ENCODE data around the gene ANKS1B. TPM values are rescaled to one million over a fixed set of nuclear protein-coding genes. Genes with fewer than 3 reads are reported as not detected.

Gene ANKS1B
- total and polyA plus RNA-seq, 2 of the 4 experiments (the other 2 are of a cell fraction): 0.17 to 0.18 TPM

DNA sequence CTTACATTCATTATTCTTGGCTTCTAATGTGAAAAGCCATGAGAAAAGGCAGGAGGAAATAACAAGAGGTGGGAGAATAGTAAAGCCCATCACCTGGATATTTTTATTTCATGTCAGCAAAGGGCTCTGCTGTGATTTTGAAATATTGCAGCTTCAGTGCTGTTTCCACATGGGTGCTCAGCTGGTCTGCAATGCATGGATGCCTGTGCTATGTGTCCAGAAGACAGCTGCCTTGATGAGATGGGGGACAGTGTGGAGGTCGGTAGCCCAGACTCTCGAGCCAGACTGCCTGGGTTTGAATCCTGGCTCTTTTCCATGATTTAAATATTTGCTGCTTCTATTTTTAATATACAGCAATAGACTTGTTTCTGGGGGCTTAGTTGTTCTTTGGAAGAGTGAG lies 814.7 kb downstream of the ANKS1B start:
- no peak for DNase-seq
- H3K14ac ChIP-seq (replicated peaks; ENCODE audit: low read depth, low read length): no peak overlapping the region
- no peaks in the 10 kb centered on the region for H3K79me1 ChIP-seq (ENCODE audit: low read depth in 1 of 2, low read length in 2 of 2)
- H2BK120ac ChIP-seq (ENCODE audit: low read depth, low read length): no peak overlapping the region
- no peak overlapping the region for H3K4me2 ChIP-seq (ENCODE audit: low read depth, low read length)
- no peak for TF ChIP-seq USF2 (IDR thresholded peaks at IDR 0.05; ENCODE audit: low read depth, low read length)
- TF ChIP-seq POLR2A (IDR thresholded peaks at IDR 0.05; ENCODE audit: low read depth, low read length): no peak
- no peak for TF ChIP-seq MAFK (IDR thresholded peaks at IDR 0.05; ENCODE audit: low read depth, low read length)
- TF ChIP-seq, protein P1, sequence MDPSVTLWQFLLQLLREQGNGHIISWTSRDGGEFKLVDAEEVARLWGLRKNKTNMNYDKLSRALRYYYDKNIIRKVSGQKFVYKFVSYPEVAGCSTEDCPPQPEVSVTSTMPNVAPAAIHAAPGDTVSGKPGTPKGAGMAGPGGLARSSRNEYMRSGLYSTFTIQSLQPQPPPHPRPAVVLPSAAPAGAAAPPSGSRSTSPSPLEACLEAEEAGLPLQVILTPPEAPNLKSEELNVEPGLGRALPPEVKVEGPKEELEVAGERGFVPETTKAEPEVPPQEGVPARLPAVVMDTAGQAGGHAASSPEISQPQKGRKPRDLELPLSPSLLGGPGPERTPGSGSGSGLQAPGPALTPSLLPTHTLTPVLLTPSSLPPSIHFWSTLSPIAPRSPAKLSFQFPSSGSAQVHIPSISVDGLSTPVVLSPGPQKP (IDR thresholded peaks at IDR 0.05; ENCODE audit: borderline replicate concordance, low read depth, low read length): no peak
- TF ChIP-seq NFE2L2 (IDR thresholded peaks at IDR 0.05; ENCODE audit: low read depth, low read length): no peak
- no peak for TF ChIP-seq CHD1 (IDR thresholded peaks at IDR 0.05; ENCODE audit: low read depth, low read length)
- no peak for TF ChIP-seq BHLHE40 (IDR thresholded peaks at IDR 0.05; ENCODE audit: low read depth, low read length)
- no peak for TF ChIP-seq SMC3 (IDR thresholded peaks at IDR 0.05; ENCODE audit: low read depth, low read length)
- TF ChIP-seq CEBPB (IDR thresholded peaks at IDR 0.05; ENCODE audit: low read depth, low read length): no peak
- TF ChIP-seq RCOR1 (IDR thresholded peaks at IDR 0.05; ENCODE audit: insufficient replicate concordance, low read length): no peak
- no peak for TF ChIP-seq MAZ (IDR thresholded peaks at IDR 0.05; ENCODE audit: borderline replicate concordance, low read depth, low read length)
- TF ChIP-seq, protein P2, sequence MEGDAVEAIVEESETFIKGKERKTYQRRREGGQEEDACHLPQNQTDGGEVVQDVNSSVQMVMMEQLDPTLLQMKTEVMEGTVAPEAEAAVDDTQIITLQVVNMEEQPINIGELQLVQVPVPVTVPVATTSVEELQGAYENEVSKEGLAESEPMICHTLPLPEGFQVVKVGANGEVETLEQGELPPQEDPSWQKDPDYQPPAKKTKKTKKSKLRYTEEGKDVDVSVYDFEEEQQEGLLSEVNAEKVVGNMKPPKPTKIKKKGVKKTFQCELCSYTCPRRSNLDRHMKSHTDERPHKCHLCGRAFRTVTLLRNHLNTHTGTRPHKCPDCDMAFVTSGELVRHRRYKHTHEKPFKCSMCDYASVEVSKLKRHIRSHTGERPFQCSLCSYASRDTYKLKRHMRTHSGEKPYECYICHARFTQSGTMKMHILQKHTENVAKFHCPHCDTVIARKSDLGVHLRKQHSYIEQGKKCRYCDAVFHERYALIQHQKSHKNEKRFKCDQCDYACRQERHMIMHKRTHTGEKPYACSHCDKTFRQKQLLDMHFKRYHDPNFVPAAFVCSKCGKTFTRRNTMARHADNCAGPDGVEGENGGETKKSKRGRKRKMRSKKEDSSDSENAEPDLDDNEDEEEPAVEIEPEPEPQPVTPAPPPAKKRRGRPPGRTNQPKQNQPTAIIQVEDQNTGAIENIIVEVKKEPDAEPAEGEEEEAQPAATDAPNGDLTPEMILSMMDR (conservative IDR thresholded peaks at IDR 0.05; ENCODE audit: low read depth, low read length): no peak
- TF ChIP-seq MXI1 (IDR thresholded peaks at IDR 0.05; ENCODE audit: borderline replicate concordance, low read depth, low read length): no peak
- TF ChIP-seq RFX5 (IDR thresholded peaks at IDR 0.05; ENCODE audit: low read depth, low read length): no peak
- TF ChIP-seq FOS (IDR thresholded peaks at IDR 0.05; ENCODE audit: low read depth, low read length): no peak
- no peak for TF ChIP-seq RAD21 (IDR thresholded peaks at IDR 0.05; ENCODE audit: low read length)
- WGBS, 2 experiments (ENCODE audit: extremely low coverage in 2 of 2, insufficient read length in 1 of 2): no CpG with 5 or more reads among the region's 2 CpGs
- no peak overlapping the region for H4K91ac ChIP-seq (ENCODE audit: insufficient read depth, low read depth, low read length)
- no peak overlapping the region for H2BK15ac ChIP-seq (ENCODE audit: low read depth, low read length)
- H2AK9ac ChIP-seq (replicated peaks; ENCODE audit: low read depth, low read length, poor library complexity): no peak overlapping the region
- H4K20me1 ChIP-seq (ENCODE audit: insufficient read depth, low read length): no peaks in the 10 kb centered on the region
- no TSS peak for BruUV-seq (replicated peaks)
- no peak overlapping the region for H2BK20ac ChIP-seq (ENCODE audit: low read depth, low read length)
- no peak overlapping the region for H3K4ac ChIP-seq (ENCODE audit: low read depth, low read length)
- CTCF ChIA-PET: no interaction called here
- H3K27me3 ChIP-seq (ENCODE audit: control insufficient read depth, insufficient read depth, low read length): no peaks in the 10 kb centered on the region
- POLR2A ChIA-PET (ENCODE audit: unreplicated experiment): no interaction called here
- no peak overlapping the region for H3K23ac ChIP-seq (ENCODE audit: low read depth, low read length)
- no peak overlapping the region for H3K9ac ChIP-seq (ENCODE audit: low read depth, low read length)
- intact Hi-C loops (cut with micrococcal nuclease) (no loop called here), in situ Hi-C loops (cut with MboI; ENCODE audit: low sequenced_read_pairs) (no loop called here), dilution Hi-C loops (cut with HindIII; ENCODE audit: low sequenced_read_pairs, unreplicated experiment) (no loop called here)
- H3K56ac ChIP-seq (ENCODE audit: extremely low read depth, insufficient read depth, low read length): no peak overlapping the region
- no peak overlapping the region for H2AFZ ChIP-seq (replicated peaks; ENCODE audit: low read length, poor library complexity)
- no peak overlapping the region for H3K27ac ChIP-seq (ENCODE audit: insufficient read depth, low read length)
- no peak overlapping the region for H4K5ac ChIP-seq (ENCODE audit: low read depth, low read length)
- H3K36me3 ChIP-seq (ENCODE audit: control insufficient read depth, insufficient read depth, low read length): no peaks in the 10 kb centered on the region
- H3K9me3 ChIP-seq (ENCODE audit: control insufficient read depth, insufficient read depth, low read length): 0 out of 2 replicates have a peak, but pooled peaks cover 4% of the 10 kb centered on the region
- no peaks in the 10 kb centered on the region for H3K9me1 ChIP-seq (ENCODE audit: insufficient read depth, low read length)
- ATAC-seq (ENCODE audit: low read depth): no peak
- H3K18ac ChIP-seq (ENCODE audit: low read depth, low read length): no peak overlapping the region
- H2AK5ac ChIP-seq (ENCODE audit: low read depth, low read length): no peak overlapping the region
- H4K8ac ChIP-seq (ENCODE audit: low read depth in 2 of 2, low read length in 2 of 2): no peak overlapping the region
- H2BK5ac ChIP-seq (ENCODE audit: low read depth, low read length, poor library complexity, severe bottlenecking): no peak overlapping the region
- H3K4me1 ChIP-seq (ENCODE audit: control insufficient read depth, insufficient read depth, low read length): no peaks in the 10 kb centered on the region
- no peak overlapping the region for H3K4me3 ChIP-seq (ENCODE audit: insufficient read depth, low read depth, low read length)

Measured in IMR-90 (cell line).